A172 (cell line): ENCODE data around the gene USP9Y. TPM values are rescaled to one million over a fixed set of nuclear protein-coding genes. Genes with fewer than 3 reads are reported as not detected.

Source experiments
- DNase-seq: peaks from one replicate; pipeline ENCODE4 v3.0.0-alpha.2; 2015; ENCODE audit warnings: low spot score
- total RNA-seq: library from RNA; depleted of rRNA; stranded (reverse); fragments of >200 nt; shearing (Covaris generic); gene quantifications from 2 replicates; pipeline ENCODE4 v1.2.3, GENCODE V29; 2014; rRNA removed

Gene USP9Y
- total RNA-seq, 1 experiment from 2014 or later: 15.0 TPM

DNA sequence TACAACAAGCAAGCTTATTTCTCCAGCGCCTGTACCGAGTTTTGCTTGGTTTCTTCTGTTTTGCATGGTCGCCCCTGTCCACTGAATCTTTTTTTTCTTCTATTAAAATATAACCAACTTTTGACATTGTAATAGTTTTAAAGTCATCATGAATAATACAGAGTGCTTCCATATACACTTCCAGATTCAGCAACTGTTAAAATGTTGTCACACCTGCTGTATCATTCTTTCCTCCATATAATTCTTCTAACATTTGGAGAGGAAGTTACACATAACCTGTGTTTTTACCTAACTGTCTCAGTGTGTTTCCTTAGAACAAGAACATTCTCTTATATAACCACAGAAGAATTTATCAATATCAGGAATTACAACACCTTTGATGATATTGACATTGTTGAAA lies 83.5 kb downstream of the USP9Y start:
- DNase-seq: no peak

DNA sequence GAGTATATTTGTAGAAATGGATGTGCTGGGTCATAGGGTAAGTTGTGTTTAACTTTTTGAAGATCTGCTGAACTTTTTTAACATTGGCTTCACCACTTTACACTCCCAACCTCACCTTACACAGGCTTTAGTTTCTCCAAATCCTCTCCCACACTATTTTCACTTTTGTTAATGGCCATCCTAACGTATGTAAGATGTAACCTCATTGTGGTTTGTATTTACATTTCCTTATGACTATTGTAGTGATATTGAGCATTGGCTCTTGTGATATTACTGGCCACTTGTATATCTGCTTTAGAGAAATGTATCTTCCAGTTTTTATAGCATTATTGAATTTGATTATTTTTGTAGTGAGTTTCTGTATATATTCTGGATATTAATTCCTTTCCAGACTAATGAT lies 93.0 kb downstream of the USP9Y start:
- DNase-seq: no peak

DNA sequence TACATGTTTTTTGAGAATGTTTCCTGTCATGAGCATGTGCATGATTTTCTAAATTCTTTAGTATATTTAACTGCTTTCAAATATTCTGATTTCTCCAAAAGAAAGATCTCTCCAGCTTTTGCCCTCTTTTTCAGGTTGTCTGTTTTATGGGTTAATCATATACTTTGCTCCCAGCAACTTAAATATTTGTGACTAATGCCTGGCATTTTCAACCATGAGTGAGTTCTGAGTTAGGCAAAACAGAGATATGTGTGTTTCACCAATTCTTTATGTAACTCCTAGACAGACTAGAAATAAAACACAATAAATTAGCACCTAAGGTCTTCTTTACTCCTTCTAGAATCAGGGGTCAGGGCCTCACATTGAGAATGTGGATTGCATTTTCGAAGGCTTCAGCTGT lies 107.0 kb downstream of the USP9Y start:
- no peak for DNase-seq

- peak; percentile 25 for DNase-seq
These were observed 108.0 kb downstream of the USP9Y start for GRCh38 chrY:12809034-12809433.

GRCh38 chrY:12823408-12823807 lies 122.4 kb downstream of the USP9Y start:
- DNase-seq: no peak

- peak; percentile 31 for DNase-seq
These were observed 125.8 kb downstream of the USP9Y start for GRCh38 chrY:12826791-12827190.

DNA sequence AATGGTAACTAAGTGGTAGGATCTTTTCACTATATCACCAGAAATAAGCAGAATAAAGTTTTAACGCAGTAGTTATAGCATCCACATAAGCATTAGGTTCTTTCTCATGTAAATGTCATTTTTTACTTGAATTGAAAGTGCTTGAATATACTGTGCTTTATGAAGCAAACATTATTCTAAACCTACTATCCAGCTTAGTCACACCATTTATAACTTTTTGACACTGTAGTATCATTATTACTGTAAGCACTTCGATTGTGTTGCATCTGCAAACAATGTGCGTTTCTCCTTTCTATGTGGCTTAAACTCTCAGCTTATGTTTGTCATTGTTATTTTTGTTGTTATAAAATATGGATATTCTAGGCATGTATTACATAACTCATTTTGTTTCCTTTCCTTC lies 132.3 kb downstream of the USP9Y start:
- DNase-seq: no peak

DNA sequence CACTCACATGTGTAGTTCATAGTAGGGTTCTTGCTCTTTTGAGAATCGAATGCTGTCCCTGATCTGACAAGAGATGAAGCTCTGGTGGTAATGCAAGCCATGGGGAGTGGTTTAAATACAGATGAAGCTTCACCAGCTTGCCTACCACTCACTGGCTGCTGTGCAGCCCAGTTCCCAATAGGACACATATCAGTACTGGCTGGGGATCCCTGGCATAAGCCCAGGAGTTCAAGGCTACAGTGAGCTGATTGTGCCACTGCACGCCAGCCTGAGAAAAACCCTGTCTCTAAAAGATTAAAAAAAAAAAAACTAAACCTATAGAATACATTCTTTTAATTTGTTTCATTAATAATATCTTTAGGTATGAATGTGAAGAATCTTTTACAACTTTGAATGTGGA lies 136.5 kb downstream of the USP9Y start:
- DNase-seq: no peak

DNA sequence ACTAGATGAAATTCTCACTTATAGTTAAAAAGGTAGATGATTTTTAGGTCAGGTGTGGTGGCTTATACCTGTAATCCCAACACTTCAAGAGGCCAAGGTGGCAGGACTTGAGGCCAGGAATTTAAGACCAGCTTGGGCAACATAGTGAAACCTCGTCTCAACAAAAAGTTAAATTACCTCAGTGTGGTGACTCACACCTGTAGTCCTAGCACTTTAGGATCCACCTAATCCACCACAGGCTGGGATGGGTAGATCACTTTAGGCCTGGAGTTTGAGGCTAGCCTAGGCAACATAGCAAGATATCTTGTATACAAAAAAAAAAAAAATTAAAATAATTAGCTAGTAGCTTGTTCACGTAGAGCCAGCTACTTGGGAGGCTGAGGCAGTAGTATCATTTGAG lies 140.3 kb downstream of the USP9Y start:
- DNase-seq: no peak

- DNase-seq: no peak
These were observed 145.8 kb downstream of the USP9Y start for GRCh38 chrY:12846793-12847192.

- no peak for DNase-seq
These were observed 154.8 kb downstream of the USP9Y start for GRCh38 chrY:12855791-12856275.

GRCh38 chrY:12867960-12868359 lies 166.9 kb downstream of the USP9Y start:
- DNase-seq: no peak

- DNase-seq: no peak
These were observed 195.9 kb downstream of the USP9Y start for GRCh38 chrY:12896973-12897372.

GRCh38 chrY:12898604-12899003 lies 197.6 kb downstream of the USP9Y start:
- no peak for DNase-seq

DNA sequence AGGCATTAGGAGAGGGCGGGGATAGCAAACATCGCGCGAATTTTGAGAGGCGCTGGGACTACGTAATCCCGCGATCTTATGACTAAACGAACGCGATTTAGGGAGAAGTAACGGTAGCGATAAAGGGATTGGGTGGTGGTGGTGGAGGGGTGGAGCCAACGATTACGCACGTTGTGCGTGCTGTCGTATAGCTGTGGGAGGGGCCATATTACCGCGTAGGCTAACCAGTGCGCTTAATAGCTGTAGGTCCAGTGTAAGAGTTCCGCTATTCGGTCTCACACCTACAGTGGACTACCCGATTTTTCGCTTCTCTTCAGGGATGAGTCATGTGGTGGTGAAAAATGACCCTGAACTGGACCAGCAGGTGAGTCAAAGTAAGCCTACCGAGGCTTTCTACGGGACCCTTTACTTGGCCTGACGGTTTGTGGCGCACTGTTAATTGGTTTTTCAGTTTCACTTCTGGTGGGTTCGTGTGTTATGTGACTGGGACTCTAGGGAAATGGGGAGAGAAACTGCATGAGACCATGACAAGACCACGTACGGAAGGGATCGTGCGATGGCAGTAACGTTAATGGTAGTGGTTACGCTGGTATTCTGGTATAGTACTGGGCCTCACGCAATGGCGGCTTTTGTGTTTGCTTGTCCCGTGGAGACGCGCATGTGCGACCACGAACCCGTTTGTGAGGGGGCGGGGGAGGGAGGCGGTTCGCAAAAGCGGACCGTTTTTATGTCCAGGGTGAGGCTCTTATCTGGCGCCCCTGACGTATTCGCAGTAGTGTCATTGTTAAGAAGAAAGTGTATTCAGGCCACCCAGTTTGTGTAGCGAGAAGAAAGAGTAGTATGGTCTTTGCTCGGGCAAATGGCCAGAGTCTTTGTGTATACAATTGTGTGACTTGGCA lies 203.8 kb downstream of the USP9Y start, which contains the start of gene DDX3Y:
TSS of gene DDX3Y (plus strand) at position 251 of the 899 bp plus-strand sequence. CDS start at position 320, 69 bp downstream.
- DNase-seq: peak; percentile 96

GRCh38 chrY:12905517-12905872 lies 204.5 kb downstream of the USP9Y start:
- DNase-seq: peak; percentile 57

GRCh38 chrY:12905895-12906294 lies 204.9 kb downstream of the USP9Y start:
- peak; percentile 3 for DNase-seq

Other genes with a start within 250 kb of the USP9Y start
- 61.8 and 63.5 TPM in 2 replicates for gene DDX3Y, start 203.6 kb downstream of the USP9Y start, total RNA-seq